Measurements from ENCODE around the gene SNRNP25.

DNA sequence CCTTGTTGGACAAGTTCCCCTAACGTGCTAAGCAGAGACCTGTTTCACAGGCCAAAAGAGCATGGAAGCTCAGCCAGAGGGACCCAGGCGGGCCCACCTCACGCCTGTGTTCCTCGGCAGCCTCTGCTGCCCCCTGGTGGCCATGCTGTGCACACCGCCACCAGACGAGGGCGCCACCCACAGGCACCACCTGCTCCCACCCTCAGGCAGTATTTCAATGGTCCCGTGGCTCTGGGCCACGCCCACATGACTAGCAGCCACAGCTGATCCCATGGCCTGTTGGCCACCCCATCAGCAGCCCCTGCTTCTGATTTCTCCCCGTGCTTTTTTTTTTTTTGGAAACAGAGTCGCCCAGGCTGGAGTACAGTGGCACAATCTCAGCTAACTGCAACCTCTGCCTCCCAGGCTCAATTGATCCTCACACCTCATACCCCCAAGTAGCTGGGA is 43.3 kb downstream of the SNRNP25 start:
- TF ChIP-seq POLR2A (IDR thresholded peaks at IDR 0.05) (no peak), CTCF (IDR thresholded peaks at IDR 0.05) (peak; percentile 89 to 100 (median 100))

Data from upper lobe of left lung (tissue), 4 donors.